Esophagus squamous epithelium (tissue), 5 donors: ENCODE results near the gene TLR5. TPM values are rescaled to one million over a fixed set of nuclear protein-coding genes. Genes with fewer than 3 reads are reported as not detected.

Experiments used
- DNase-seq: peaks from one replicate; lab custom pipeline; 2025; lab: John Stamatoyannopoulos, UW
- H3K27ac ChIP-seq, 4 donors: fragments of 200-600 bp; sonication (generic); one replicate each; pipeline ENCODE4 v1.5.1; 2016 to 2019; ENCODE audit warnings: mild to moderate bottlenecking in 1 of 4
- H3K27me3 ChIP-seq, 4 donors: fragments of 200-600 bp; sonication (generic); 1 replicate in 3 of 4; 2 replicates in 1 of 4; pipeline versions ENCODE4 v1.5.1 to v1.6.0; 2017 to 2021; ENCODE audit warnings: antibody characterized with exemption in 1 of 4
- H3K36me3 ChIP-seq, 3 donors: fragments of 200-600 bp; sonication (generic); one replicate each; pipeline ENCODE4 v1.5.1; 2016 to 2019
- H3K4me1 ChIP-seq, 3 donors: fragments of 200-600 bp; sonication (generic); one replicate each; pipeline ENCODE4 v1.5.1; 2017 to 2019
- H3K4me3 ChIP-seq, 4 donors: fragments of 200-600 bp; sonication (generic); 1 replicate in 3 of 4; 2 replicates in 1 of 4; pipeline ENCODE4 v1.5.1; 2016 to 2019; ENCODE audit warnings: mild to moderate bottlenecking in 2 of 4, moderate library complexity in 1 of 4
- H3K9me3 ChIP-seq, 3 donors: fragments of 200-600 bp; sonication (generic); one replicate each; pipeline ENCODE4 v1.5.1; 2016 to 2019
- POLR2A ChIP-seq, 4 donors: fragments of 450-650 bp; IDR thresholded peaks; one replicate each; pipeline ENCODE4 v1.6.1; 2017; ENCODE audit warnings: antibody characterized with exemption in 4 of 4, mild to moderate bottlenecking in 4 of 4, moderate library complexity in 3 of 4
- WGBS, 2 donors: methylation state at CpG; one replicate each; pipeline ENCODE4 v1.1.5; 2018; 5-methylcytosine and 5-hydroxymethylcytosine counted together
- intact Hi-C: fragments of 100-400 bp; cut with DNase I; formaldehyde crosslinking; loops from one replicate; pipeline ENCODE4 v1.15.0; 2022
- total RNA-seq, 4 donors: library from RNA; depleted of rRNA; stranded (reverse); fragments of >200 nt; gene quantifications; one replicate each; pipeline ENCODE4 v1.1.0, GENCODE V29; 2016
- TF ChIP-seq, protein P1 (sequence below), 6 experiments: fragments of 450-650 bp in 4 of 6; fragments of 200-600 bp in 2 of 6; sonication (generic) in 2 of 6; IDR thresholded peaks; one replicate each; pipeline ENCODE4 v1.5.1; 2016 to 2019; ENCODE audit warnings: antibody characterized with exemption in 6 of 6, mild to moderate bottlenecking in 4 of 6, moderate library complexity in 4 of 6
- donor health status: DM: yes; HTN: yes; CAD: no.

TLR5 gene
- total RNA-seq, 4 donors from 2014 or later = 5.1 to 9.3 (median 9.2) TPM

GRCh38 chr1:223136086-223136485 lies 7.0 kb downstream of the TLR5 start:
- Histone ChIP-seq H3K4me1 (peaks cover 37 to 66% (median 48%) of the 10 kb centered on the region in 3 donors), H3K36me3 (peaks cover 0 to 15% (median 0%) of the 10 kb centered on the region in 3 donors), H3K9me3 (no peaks in the 10 kb centered on the region), H3K4me3 (no peak overlapping the region), H3K27me3 (no peaks in the 10 kb centered on the region), H3K27ac (peak overlapping the region; percentile 75 to 89 (median 79))
- 31 to 46% methylated on average over 2 of the region's 2 CpGs for WGBS, 2 donors
- DNase-seq = no peak
- TF ChIP-seq, protein P1, sequence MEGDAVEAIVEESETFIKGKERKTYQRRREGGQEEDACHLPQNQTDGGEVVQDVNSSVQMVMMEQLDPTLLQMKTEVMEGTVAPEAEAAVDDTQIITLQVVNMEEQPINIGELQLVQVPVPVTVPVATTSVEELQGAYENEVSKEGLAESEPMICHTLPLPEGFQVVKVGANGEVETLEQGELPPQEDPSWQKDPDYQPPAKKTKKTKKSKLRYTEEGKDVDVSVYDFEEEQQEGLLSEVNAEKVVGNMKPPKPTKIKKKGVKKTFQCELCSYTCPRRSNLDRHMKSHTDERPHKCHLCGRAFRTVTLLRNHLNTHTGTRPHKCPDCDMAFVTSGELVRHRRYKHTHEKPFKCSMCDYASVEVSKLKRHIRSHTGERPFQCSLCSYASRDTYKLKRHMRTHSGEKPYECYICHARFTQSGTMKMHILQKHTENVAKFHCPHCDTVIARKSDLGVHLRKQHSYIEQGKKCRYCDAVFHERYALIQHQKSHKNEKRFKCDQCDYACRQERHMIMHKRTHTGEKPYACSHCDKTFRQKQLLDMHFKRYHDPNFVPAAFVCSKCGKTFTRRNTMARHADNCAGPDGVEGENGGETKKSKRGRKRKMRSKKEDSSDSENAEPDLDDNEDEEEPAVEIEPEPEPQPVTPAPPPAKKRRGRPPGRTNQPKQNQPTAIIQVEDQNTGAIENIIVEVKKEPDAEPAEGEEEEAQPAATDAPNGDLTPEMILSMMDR (IDR thresholded peaks at IDR 0.05) = no peak
- TF ChIP-seq POLR2A (IDR thresholded peaks at IDR 0.05) = no peak
- intact Hi-C loops = loop anchor here (10.0 kb wide), 3 partner anchors 109 to 539 kb away; no protein-coding TSS in a partner anchor

- peaks cover 0 to 22% (median 0%) of the 10 kb centered on the region in 3 donors for H3K36me3 ChIP-seq
- no peaks in the 10 kb centered on the region for H3K9me3 ChIP-seq
- 30 to 35% methylated on average over 8 of the region's 8 CpGs for WGBS, 2 donors
- H3K4me1 ChIP-seq = peaks cover 33 to 59% (median 42%) of the 10 kb centered on the region in 3 donors
- intact Hi-C loops = loop anchor here (10.0 kb wide), 3 partner anchors 109 to 539 kb away; no protein-coding TSS in a partner anchor
- no peaks in the 10 kb centered on the region for H3K27me3 ChIP-seq
- no peak overlapping the region for H3K4me3 ChIP-seq
- TF ChIP-seq, protein P1 (IDR thresholded peaks at IDR 0.05) = no peak
- TF ChIP-seq POLR2A (IDR thresholded peaks at IDR 0.05) = no peak
- H3K27ac ChIP-seq = peak overlapping the region; percentile 75 to 89 (median 79)
- no peak for DNase-seq
Observed at GRCh38 chr1:223135176-223135942, 7.7 kb downstream of the TLR5 start.

- peak; percentile 22 for DNase-seq
- Histone ChIP-seq H3K4me1 (peaks cover 39 to 61% (median 41%) of the 10 kb centered on the region in 3 donors), H3K27ac (peak overlapping the region; percentile 75 to 89 (median 79)), H3K4me3 (peak overlapping the region in 3 of 4 donors; percentile 38 to 60 (median 42)), H3K9me3 (no peaks in the 10 kb centered on the region), H3K27me3 (no peaks in the 10 kb centered on the region), H3K36me3 (peaks cover 0 to 35% (median 0%) of the 10 kb centered on the region in 3 donors)
- WGBS, 2 donors = 2 to 4% methylated on average over 10 to 23 of the region's 23 CpGs
- TF ChIP-seq, protein P1 (IDR thresholded peaks at IDR 0.05) = peak; percentile 91 to 97 (median 96)
- no peak for TF ChIP-seq POLR2A (IDR thresholded peaks at IDR 0.05)
- intact Hi-C loops = loop anchor here (10.0 kb wide), 3 partner anchors 111 to 541 kb away; no protein-coding TSS in a partner anchor
Observed at GRCh38 chr1:223133824-223134435, 9.1 kb downstream of the TLR5 start.

DNA sequence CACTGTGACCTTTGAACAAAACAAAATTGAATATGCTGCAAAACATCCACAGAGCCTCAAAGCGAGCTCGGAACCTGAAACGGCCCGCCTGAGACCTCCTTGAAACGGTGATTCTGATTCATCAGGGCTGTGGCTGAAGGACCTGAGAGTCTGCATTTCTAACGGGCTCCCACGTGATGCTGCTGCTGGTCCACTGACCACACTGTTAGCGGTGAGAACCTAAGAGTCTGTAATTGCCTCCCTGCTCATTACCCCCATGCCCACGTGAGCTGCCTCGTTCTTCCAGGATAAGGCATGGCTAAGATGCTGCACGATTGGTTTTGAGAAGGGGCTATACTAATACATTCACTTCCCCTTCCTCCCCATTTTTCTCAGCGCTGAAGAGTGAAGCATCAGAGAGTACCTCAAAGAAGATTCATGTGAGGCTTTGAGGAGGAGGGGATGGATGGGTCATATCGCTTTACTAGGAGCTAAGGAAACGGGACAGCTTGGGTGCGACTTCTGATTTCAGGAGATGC lies 9.7 kb downstream of the TLR5 start:
- TF ChIP-seq POLR2A (IDR thresholded peaks at IDR 0.05) = no peak
- TF ChIP-seq, protein P1 (IDR thresholded peaks at IDR 0.05) = no peak
- intact Hi-C loops = loop anchor here (10.0 kb wide), 3 partner anchors 111 to 541 kb away; no protein-coding TSS in a partner anchor
- Histone ChIP-seq H3K27me3 (no peaks in the 10 kb centered on the region), H3K36me3 (peaks cover 0 to 40% (median 0%) of the 10 kb centered on the region in 3 donors), H3K9me3 (no peaks in the 10 kb centered on the region), H3K4me3 (peak overlapping the region in 2 of 4 donors; percentile 42 to 60), H3K27ac (peak overlapping the region; percentile 75 to 89 (median 79)), H3K4me1 (peaks cover 40 to 63% (median 41%) of the 10 kb centered on the region in 3 donors)
- WGBS, 2 donors = 40 to 43% methylated on average over 12 to 14 of the region's 15 CpGs
- no peak for DNase-seq
